GM12891 (cell line): Measurements from ENCODE around the gene OPN1SW.

Experiments used
- DNase-seq: peaks from one replicate; pipeline ENCODE4 v3.0.0; 2011; ENCODE audit warnings: low spot score; ENCODE audit not compliant: insufficient read length
- FAIRE-seq: peaks from 2 replicates; lab custom pipeline; 2011; peaks lifted over from hg19 to GRCh38; lab: Jason Lieb, UNC
- PAX5 ChIP-seq: IDR thresholded peaks from 2 replicates; pipeline ENCODE4 v1.6.1; 2011; ENCODE audit warnings: low read length, moderate library complexity, mild to moderate bottlenecking; ENCODE audit not compliant: insufficient read depth, severe bottlenecking
- POLR2A ChIP-seq: IDR thresholded peaks from 2 replicates; pipeline ENCODE4 v1.6.1; 2011; ENCODE audit warnings: low read depth, low read length, control low read depth
- POLR2AphosphoS5 ChIP-seq: IDR thresholded peaks from 2 replicates; pipeline ENCODE4 v1.6.1; 2011; ENCODE audit warnings: low read depth, low read length, control low read depth
- POU2F2 ChIP-seq: IDR thresholded peaks from 2 replicates; pipeline ENCODE4 v1.6.1; 2011; ENCODE audit warnings: low read depth, mild to moderate bottlenecking, control low read depth, low read length, moderate library complexity
- SPI1 ChIP-seq: IDR thresholded peaks from 2 replicates; pipeline ENCODE4 v1.6.1; 2011; ENCODE audit warnings: low read depth, low read length, control low read depth
- TAF1 ChIP-seq: IDR thresholded peaks from 2 replicates; pipeline ENCODE4 v1.6.1; 2011; ENCODE audit warnings: low read depth, low read length, control low read depth

OPN1SW gene

DNA sequence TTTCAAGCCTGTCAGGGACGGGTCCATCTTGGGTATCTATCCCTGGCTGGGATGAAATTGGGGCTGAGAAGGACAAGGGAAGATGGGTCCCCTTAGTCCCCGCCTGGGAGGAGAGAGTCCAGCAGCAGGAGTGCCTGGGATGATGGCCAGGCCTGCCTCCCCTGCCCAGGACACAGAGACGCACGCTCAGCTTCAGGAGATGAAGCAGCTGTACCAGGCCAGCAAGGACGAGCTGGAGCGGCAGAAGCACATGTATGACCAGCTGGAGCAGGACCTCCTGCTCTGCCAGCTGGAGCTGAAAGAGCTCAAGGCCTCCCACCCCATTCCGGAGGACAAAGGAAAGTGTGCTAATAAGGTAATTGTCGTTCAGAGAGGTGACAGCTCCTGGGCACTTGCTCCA, 31.6 kb upstream of the OPN1SW start:
- no peak for FAIRE-seq
- DNase-seq = no peak
- TF ChIP-seq SPI1 (no peak), PAX5 (no peak), POU2F2 (no peak), POLR2A (no peak), POLR2AphosphoS5 (no peak), TAF1 (no peak)

- FAIRE-seq = no peak
- TF ChIP-seq TAF1 (no peak), POLR2A (no peak), POU2F2 (no peak), POLR2AphosphoS5 (no peak), PAX5 (no peak), SPI1 (no peak)
- DNase-seq = no peak
Observed at GRCh38 chr7:128805225-128805624, 29.6 kb upstream of the OPN1SW start.

DNA sequence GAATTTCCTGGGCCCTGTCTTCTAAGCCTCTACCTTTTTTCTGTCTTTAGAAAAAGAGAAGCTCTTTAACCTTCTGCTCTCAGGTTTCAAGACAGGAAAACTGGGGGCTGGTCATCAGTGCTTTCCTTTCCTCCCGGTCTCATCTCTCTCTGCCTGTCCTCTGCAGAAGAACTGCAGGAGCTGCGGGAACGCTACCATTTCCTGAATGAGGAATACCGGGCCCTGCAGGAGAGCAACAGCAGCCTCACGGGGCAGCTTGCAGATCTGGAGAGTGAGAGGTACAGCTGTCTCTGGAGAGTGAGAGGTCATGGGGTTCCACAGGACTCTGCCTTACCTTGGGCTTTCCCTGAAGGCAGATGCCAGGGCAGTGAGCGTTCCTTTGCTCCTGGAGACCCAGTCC, 28.9 kb upstream of the OPN1SW start:
- TF ChIP-seq TAF1 (no peak), POLR2AphosphoS5 (no peak), SPI1 (no peak), PAX5 (no peak), POU2F2 (no peak), POLR2A (no peak)
- no peak for FAIRE-seq
- DNase-seq = no peak

DNA sequence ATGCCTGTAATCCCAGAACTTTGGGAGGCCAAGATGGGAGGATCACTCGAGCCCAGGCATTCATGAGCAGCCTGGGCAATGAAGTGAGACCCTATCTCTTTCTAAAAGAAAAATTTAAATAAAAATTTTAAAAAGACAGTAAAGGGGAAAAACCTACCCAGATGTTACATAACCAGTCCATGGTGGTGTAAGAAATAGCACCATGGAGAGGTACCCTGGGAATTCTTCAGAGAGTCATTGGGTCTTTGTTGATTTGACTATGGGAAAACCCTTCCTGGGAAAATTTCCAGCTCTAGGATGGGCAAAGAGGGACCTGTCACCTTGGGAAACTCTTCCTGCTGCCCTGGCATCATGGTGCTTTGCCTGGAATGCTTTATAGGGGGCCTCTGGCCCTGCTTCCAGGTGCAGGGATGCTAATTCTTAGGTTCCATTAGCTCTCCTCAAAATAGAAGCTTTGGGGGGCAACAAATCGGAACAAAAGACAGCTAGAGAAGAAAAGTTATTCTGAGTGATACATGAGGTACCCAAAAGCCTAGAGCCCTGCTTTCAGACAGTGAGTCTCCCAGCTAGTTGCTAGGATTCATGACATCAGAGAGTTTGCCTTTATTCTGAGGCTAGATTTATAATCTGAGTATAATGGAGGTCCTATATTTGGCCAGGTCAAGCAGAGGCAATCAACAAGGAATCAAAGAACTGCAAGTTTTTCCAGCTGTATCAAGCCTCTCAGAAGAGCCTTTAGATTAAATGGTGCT, 26.2 kb upstream of the OPN1SW start:
- DNase-seq (no peak), FAIRE-seq (no peak)
- TF ChIP-seq POU2F2 (no peak), SPI1 (no peak), TAF1 (no peak), PAX5 (no peak)

GRCh38 chr7:128801003-128801402, 25.4 kb upstream of the OPN1SW start:
- FAIRE-seq = no peak
- TF ChIP-seq POLR2A = no peak
- TF ChIP-seq POU2F2 = no peak
- TF ChIP-seq POLR2AphosphoS5 = no peak
- no peak for TF ChIP-seq SPI1
- no peak for TF ChIP-seq TAF1
- no peak for TF ChIP-seq PAX5
- no peak for DNase-seq

GRCh38 chr7:128800567-128800966, 25.0 kb upstream of the OPN1SW start:
- DNase-seq (no peak), FAIRE-seq (no peak)
- TF ChIP-seq POLR2A = no peak
- no peak for TF ChIP-seq PAX5
- TF ChIP-seq TAF1 = no peak
- no peak for TF ChIP-seq POU2F2
- no peak for TF ChIP-seq POLR2AphosphoS5
- no peak for TF ChIP-seq SPI1

DNA sequence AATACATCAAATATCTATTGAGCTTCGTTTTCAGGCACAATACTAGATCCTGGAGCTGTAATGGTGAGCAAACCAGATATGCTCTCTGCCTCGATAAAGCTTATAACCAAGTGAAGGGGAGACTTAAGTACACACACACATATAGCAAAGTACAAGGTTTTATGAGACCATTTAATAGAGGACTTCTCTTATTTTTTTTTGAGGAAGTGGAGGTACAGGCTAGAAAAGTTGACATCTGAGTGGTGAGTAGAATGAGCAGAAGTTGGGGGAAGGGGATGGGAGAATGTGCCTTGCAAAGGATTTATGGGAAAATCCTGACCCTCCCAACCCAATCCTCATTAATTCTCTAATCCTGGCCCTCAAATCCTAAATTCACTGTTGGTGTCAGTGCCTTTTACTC, 23.9 kb upstream of the OPN1SW start:
- DNase-seq = no peak
- no peak for FAIRE-seq
- TF ChIP-seq TAF1 = no peak
- TF ChIP-seq SPI1 = 0 out of 2 replicates have a peak, but pooled peaks have one; percentile 49

- DNase-seq = no peak
- TF ChIP-seq POLR2AphosphoS5 (no peak), PAX5 (no peak), POLR2A (no peak), POU2F2 (no peak), TAF1 (no peak), SPI1 (no peak)
- no peak for FAIRE-seq
Observed at GRCh38 chr7:128796327-128796726, 20.7 kb upstream of the OPN1SW start.

- no peak for DNase-seq
- TF ChIP-seq PAX5 = no peak
- no peak for TF ChIP-seq POLR2AphosphoS5
- no peak for TF ChIP-seq POLR2A
- no peak for FAIRE-seq
Observed at GRCh38 chr7:128795129-128795528, 19.5 kb upstream of the OPN1SW start.

- DNase-seq (no peak), FAIRE-seq (no peak)
- TF ChIP-seq POLR2A (no peak), SPI1 (no peak), POLR2AphosphoS5 (no peak), POU2F2 (no peak), TAF1 (no peak), PAX5 (no peak)
Observed at GRCh38 chr7:128794436-128794835, 18.8 kb upstream of the OPN1SW start.
